Activated T-helper 1 cell treated with Interleukin-2 at 50 U/mL for 16 hours (primary cell): ENCODE results near the gene DNAH1.

ENCODE experiments used
- DNase-seq: peaks from one replicate; pipeline ENCODE4 v3.0.0-alpha.2; 2020; ENCODE audit warnings: low read depth

DNAH1 gene

DNA sequence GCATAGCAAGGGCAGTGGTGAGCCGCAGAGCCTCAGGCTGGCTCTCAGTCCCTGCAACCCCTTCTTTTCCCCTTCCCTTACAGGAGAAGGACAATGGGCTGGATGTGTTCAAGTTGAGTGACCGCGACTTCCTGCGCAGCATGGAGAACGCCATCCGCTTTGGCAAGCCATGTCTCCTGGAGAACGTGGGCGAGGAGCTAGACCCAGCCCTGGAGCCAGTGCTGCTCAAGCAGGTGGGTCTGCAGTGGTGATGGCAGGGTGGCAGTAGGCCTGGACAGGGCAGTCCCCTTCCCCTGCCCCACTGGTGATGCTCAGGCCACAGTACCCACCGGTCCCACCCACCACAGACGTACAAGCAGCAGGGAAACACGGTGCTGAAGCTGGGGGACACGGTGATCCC is 75.0 kb downstream of the DNAH1 start:
- DNase-seq: no peak

DNA sequence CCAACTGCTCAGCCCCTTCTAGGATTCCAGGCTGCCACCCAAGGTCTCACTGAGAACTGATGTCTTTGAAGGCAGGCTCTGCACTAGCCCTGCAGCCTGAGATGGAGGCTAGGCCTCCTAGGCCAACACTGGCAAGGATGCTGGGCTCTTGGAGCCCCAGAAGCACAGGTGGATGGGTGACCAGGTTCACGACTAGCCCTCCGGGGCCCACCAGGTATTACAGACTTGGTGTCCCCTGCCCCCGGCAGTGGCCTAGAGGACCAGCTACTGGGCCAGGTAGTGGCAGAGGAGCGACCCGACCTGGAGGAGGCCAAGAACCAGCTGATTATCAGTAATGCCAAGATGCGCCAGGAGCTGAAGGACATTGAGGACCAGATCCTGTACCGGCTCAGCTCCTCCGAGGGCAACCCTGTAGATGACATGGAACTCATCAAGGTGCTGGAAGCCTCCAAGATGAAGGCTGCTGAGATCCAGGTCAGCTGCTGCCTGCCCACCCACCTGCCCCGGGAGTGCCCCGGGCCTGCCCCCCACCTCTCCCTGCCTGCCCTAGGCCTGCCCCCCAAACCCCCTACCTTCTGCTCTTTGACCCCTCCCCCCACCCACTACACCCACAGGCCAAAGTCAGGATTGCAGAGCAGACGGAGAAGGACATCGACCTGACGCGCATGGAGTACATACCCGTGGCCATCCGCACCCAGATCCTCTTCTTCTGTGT is 76.3 kb downstream of the DNAH1 start:
- DNase-seq: no peak

DNA sequence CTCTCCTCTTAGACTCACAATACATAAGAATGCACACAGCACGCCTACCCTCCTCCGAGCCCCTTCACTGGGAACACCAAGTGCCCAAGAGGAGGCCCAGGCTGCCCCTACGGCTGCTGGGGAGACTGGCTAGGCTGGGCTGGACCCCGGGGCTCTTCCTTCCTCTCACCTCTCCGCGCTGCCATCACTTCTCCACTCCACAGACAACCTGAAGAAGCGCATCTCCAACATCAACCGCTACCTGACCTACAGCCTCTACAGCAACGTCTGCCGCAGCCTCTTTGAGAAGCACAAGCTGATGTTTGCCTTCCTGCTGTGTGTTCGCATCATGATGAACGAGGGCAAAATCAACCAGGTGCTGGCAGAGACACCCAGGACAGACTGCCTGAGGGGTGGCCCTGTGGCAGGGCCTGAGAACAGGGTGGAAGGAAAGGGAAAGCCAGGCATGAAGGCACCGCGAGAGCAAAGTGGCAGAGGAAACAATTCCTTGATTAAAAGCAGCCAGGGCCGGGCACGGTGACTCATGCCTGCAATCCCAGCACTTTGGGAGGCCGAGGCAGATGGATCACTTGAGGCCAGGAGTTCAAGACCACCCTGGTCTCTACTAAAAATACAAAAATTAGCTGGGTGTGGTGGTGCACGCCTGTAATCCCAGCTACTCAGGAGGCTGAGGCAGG is 77.2 kb downstream of the DNAH1 start:
- no peak for DNase-seq

DNA sequence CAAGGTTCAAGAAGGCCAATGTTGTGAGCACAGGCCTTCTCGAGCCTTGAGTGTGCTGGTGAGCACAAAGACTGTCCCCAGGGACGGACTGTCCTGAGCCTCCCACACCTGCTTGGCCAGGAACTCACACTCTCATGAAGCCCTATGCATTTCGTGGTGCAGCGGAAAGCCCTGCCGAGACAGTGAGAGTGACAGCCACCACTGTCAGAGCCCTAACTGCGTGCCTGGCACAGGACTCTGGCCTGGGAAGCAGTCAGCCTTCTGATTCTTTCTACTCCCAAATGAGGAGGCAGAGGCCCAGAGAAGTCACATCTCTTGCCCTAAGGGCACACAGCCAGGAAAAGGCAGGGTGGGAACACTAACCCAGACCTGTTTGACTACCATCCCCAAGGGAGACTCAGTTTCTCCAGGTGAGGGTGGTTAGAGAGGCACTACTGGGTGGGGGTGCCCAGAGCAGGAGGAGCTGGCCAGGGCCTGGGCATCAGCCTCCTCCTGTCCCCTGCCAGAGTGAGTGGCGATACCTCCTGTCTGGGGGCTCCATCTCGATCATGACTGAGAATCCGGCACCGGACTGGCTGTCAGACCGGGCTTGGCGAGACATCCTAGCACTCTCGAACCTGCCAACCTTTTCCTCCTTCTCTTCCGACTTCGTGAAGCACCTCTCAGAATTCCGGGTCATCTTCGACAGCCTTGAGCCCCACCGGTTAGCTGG is 78.0 kb downstream of the DNAH1 start:
- no peak for DNase-seq

DNA sequence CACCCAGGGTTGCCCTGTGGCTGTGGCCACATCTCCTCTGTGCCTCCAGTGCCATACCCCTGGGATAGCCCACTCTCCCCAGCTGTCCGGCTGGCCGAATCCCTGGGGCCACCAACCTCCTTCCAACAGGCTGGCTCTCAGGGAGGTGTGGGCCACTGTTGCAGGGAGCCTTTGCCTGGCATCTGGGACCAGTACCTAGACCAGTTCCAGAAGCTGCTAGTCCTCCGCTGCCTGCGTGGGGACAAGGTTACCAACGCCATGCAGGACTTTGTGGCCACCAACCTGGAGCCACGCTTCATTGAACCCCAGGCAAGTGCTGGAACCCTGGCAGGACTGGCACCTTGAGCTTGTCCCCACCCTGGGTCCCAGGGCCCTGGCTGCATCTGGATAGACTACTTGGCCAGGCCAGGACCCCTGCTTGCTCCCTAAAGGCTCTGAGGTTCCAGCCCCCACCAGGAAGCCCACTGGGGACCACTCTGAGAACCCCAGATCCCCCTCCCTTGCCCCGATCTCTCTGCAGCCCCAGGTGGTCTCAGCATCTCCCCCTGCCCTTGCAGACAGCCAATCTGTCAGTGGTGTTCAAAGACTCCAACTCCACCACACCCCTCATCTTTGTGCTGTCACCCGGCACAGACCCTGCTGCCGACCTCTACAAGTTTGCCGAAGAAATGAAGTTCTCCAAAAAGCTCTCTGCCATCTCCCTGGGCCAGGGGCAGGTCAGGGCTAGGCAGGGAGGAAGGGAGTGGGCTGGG is 78.8 kb downstream of the DNAH1 start:
- no peak for DNase-seq

DNA sequence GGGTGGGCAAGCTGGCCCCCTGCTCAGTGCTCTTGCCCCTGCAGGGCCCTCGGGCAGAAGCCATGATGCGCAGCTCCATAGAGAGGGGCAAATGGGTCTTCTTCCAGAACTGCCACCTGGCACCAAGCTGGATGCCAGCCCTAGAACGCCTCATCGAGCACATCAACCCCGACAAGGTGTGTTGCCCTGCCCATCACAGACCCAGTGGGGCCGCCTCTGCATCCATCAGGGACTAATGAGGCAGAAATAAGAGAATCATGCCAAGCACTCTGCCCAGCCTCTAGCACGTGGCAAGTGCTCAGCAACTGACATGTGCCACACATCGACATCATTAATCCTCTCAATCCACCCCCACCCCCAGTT is 79.4 kb downstream of the DNAH1 start:
- no peak for DNase-seq

DNA sequence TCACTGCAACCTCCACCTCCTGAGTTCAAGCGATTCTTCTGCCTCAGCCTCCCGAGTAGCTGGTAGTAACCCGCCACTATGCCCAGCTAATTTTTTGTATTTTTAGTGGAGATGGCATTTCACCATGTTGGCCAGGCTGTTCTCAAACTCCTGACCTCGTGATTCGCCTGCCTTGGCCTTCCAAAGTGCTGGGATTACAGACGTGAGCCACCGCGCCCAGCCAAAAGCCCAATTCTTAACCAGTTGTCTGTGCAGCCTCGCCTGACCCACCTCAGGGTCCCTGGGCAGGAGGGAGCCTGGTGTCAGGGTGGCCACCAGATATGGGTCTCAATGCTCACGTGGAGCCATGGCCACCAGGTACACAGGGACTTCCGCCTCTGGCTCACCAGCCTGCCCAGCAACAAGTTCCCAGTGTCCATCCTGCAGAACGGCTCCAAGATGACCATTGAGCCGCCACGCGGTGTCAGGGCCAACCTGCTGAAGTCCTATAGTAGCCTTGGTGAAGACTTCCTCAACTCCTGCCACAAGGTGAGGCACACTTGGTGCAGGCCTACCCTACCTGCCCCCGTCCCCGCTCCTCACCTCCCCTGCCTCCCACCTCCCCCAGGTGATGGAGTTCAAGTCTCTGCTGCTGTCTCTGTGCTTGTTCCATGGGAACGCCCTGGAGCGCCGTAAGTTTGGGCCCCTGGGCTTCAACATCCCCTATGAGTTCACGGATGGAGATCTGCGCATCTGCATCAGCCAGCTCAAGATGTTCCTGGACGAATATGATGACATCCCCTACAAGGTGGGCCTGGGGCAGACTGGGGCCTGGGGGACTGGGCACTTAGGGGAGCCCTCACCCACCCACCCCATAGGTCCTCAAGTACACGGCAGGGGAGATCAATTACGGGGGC is 80.1 kb downstream of the DNAH1 start:
- DNase-seq: no peak

DNA sequence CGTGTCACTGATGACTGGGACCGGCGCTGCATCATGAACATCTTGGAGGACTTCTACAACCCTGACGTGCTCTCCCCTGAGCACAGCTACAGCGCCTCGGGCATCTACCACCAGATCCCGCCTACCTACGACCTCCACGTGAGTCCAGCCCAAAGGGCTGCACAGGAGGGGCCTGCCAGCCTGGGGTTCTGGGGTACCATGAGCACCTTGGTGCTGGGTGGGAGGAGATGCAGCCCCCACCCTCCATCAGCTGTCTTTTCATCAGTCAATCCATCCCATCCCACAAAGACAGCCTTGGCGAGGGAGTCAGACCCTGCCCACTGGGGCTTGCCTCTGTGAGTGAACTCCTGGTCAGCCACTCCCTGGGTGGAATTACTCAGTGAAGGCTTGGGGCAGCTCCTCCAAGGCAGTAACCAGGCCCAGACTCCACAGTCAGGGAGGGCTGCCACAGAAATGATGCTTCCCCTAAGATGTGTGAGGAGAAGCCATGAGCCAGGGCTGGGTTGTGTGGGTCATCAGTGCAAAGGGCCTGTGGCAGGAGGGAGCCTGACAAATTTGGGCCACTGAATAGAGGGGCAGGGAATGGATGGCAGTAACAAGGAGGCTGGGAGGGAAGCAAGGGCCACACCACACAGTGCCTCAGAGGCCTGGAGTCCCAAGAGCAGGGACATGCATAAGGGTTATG is 80.9 kb downstream of the DNAH1 start:
- DNase-seq: no peak

DNA sequence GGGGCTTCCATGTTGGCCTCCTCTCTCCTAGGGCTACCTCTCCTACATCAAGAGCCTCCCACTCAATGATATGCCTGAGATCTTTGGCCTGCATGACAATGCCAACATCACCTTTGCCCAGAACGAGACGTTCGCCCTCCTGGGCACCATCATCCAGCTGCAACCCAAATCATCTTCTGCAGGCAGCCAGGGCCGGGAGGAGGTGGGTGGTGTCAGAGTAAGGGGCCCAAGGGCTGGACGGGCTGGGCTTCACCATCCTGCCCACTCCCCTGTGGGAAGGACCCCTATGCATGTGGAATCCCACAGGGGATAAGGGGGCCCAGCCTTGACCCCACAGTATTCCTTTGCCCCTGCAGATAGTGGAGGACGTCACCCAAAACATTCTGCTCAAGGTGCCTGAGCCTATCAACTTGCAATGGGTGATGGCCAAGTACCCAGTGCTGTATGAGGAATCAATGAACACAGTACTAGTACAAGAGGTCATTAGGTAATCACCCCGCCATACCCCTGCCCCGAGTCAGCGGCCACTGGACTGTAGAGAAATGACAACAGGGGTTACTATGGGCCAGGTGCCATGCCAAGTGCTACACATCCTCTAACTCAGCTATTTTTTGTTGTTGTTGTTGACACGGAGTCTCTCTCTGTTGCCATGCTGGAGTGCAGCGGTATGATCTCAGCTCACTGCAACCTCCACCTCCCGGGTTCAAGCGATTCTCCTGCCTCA is 81.7 kb downstream of the DNAH1 start:
- DNase-seq: no peak

DNA sequence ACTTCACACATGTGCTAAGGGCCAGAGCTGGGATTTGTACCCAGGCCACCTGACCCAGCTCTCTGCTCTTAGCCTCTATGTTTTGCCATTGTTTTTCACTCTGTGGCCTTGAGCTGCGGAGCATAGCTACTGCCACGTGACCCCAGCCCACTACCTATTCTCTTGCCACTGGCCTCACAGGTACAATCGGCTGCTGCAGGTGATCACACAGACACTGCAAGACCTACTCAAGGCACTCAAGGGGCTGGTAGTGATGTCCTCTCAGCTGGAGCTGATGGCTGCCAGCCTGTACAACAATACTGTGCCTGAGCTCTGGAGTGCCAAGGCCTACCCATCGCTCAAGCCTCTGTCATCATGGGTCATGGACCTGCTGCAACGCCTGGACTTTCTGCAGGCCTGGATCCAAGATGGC is 82.6 kb downstream of the DNAH1 start:
- no peak for DNase-seq

DNA sequence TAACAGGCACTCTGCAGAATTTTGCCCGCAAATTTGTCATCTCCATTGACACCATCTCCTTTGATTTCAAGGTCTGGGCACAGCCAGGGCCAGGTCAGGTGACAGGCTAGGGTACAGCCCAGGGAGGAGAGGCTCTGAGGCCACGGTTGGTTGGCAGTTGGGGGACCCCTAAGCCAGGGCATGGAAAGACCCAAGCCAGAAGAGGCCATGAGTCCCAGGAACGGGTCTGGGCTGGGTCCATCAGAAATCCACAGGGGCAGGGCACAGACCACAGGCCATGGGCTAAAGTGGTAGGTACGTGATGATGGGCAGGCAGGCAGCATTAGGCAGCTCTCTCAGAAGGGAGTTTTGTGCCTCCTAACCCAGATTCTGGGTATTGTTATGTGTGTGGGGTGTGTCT is 83.0 kb downstream of the DNAH1 start:
- DNase-seq: no peak

DNA sequence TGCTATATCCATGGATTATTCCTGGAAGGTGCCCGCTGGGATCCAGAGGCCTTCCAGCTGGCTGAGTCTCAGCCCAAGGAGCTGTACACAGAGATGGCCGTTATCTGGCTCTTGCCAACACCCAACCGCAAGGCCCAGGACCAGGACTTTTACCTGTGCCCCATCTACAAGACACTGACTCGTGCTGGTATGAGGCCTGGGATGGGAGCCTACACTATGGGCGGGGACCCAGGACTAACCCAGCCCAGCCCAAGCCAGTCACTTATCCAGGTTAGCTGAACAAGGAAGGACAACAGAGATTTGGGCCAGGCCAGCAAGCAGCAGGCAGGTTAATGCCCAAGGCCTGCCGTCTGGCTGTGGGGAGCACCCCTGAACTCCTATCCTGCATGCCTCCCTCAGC is 83.5 kb downstream of the DNAH1 start:
- no peak for DNase-seq

DNA sequence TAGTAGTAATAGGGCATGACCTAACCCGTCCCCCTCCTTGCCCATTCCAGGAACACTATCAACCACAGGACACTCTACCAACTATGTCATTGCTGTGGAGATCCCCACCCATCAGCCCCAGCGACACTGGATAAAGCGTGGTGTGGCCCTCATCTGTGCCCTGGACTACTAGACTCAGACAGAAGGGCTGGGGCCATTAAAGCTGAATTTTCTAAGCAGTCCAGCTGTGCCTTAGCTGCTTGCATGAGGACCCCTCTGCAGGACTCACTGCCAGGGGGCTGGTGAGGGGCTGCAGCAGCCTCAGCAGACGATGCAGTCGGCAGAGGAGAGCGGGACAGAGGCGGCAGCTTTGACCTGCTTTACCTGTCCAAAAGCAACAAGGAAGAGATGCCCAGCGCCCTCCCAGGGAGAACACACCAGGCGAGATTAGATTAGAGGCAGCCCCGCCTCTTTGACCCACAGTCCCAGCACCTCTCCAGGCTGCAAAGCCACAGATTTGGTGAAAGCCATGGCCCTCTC is 84.2 kb downstream of the DNAH1 start:
- DNase-seq: no peak

DNA sequence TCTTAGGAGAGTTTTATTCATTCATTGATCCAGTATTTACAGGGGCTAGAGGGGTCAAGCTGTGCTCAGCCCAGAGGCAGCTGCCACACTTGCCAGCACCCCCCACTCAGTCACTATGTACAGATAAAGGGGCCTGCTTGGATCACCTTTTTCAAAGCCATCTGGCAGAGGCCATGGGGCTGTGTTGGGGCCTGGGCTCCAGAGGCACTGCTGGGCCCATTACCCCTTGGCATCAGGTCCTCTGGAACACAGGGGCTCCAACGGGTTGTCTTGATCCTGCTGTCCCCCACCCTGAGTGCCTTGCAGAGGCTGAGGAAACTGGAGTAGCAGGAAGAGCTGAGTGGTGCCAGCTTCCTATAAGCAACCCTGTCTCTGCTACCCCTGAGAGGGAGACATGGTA is 84.9 kb downstream of the DNAH1 start:
- DNase-seq: no peak

DNA sequence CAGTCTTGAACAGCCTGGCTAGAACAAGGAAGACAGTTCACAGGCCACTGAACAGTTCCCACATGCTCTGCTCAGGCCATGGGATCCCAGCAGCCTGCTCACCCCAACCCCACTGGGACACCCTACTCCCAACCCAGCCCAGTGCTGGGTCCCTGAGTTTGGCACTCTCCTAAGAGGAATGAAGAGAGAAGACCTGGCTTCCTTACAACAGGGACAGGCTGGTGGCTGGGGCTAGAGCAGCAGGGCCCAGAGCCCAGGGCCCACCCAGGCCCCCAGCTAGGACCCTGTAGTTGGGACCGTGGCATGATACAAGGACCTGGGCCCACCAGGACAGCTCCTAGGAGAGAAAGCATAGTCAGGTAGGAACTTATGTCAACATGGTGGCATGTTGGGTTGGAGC is 85.4 kb downstream of the DNAH1 start:
- no peak for DNase-seq

DNA sequence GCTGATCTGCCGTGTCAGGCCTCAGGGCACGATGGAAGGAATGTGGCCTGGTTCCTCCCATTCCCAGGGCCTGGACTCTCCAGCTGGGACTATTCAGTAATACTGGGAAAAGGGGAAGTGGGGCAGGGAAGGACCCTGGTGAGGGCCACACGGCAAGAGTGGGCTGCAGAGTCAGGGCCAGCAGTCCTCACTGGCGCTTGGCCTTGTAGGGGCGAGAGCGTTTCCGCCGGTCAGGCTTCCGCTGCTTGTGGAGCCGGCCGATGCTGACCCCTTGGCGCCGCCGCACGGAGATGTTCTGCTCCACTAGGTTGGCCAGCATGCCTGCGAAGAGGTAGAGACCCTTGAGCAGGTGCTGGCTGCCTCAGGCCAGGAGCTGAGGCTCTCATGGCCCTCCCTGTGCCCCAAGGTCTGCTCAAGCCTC is 86.0 kb downstream of the DNAH1 start:
- DNase-seq: no peak

DNA sequence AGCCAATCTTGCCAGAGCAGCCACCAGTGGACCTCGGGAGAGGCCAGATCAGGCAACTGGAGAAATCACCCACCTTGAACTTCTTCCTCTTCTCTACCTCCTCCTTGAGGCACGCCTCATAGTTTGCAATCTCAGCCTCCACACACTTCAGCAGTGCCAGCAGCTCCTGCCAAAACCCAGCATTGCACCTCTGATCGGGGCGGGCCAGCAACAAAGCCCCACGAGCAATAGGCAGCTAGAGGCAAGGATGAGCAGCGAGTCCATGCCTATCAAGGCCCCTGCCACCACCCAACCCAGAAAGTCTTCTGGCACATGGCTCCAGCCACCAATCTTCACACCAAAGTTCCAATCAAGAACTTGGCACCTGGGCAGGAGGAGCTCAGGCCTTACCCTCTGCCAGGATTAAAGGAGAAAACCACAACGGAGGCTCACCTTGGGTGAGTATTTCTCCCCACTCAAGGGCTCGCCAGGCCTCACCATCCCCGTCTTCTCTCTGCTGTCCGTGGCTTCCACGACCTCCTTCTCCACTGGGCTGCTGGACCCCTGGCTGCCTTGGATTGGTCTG is 86.7 kb downstream of the DNAH1 start:
- DNase-seq: no peak

DNA sequence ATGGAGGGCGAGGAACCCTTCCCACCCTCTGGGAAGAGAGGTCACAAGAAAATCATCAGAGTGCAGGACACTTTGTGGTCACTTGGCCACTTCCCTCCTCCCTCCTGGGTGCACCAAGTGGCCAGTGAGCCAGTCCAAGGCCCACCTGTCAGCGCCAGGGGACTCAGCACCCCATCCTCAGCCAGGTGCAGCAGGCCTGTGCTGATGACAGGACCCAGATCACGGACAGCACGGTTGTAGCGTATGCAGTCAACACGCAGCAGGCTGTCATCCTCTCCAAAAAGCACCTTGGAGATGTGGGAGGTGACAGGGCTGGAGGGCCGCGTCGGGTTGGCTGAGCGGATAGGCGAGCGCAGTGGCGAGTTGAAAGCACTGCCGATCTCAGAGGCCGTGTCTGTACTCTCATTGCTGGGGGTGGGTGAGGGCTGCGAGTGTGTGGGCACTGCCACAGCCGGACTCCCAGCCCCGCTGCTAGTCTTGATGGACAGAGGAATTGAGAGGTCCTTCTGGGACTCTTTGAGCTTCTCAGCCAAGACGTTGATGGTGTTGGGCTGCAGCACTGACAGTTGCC is 87.2 kb downstream of the DNAH1 start:
- DNase-seq: no peak

DNA sequence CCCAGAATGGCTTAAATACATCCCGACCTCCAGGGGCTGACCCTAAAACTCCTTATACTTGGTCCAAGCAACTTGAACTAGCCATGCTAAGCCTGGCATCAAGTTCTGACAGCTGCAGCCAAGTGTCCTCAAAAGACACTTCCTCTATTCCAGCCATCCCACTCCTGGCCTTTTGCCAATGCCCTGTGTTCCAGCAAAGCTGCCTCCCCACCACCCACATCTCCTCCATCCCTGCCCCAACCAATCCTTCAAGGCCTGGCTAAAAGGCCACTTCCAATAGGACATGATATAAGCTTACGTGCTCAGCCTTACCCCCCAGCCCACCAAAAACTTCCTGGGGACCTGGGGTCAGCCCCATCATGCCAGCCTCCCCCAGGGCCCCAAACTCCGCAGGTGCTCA is 87.8 kb downstream of the DNAH1 start:
- no peak for DNase-seq
